Chondrocyte (in vitro differentiated cells): Measurements from ENCODE around the gene CDK9. TPM values are rescaled to one million over a fixed set of nuclear protein-coding genes. Genes with fewer than 3 reads are reported as not detected.

Experiments
- DNase-seq: peaks from one replicate; pipeline ENCODE4 v3.0.0; 2021; ENCODE audit warnings: mixed read lengths, low spot score
- H3K27ac Mint-ChIP-seq: one replicate; pipeline ENCODE4 v1.8.0; 2021; ENCODE audit warnings: mild to moderate bottlenecking, moderate library complexity, mixed read lengths; ENCODE audit not compliant: unreplicated experiment
- H3K27me3 Mint-ChIP-seq: 2 replicates; pipeline ENCODE4 v1.8.0; 2021; ENCODE audit warnings: low read depth, mixed read lengths
- H3K36me3 Mint-ChIP-seq: 2 replicates; pipeline ENCODE4 v1.8.0; 2021; ENCODE audit warnings: low read depth, mixed read lengths
- H3K4me1 Mint-ChIP-seq: 2 replicates; pipeline ENCODE4 v1.8.0; 2021; ENCODE audit warnings: low read depth, mild to moderate bottlenecking, mixed read lengths
- H3K4me3 Mint-ChIP-seq: one replicate; pipeline ENCODE4 v1.8.0; 2021; ENCODE audit warnings: mild to moderate bottlenecking, moderate library complexity, mixed read lengths; ENCODE audit not compliant: unreplicated experiment
- H3K9me3 Mint-ChIP-seq: 2 replicates; pipeline ENCODE4 v1.8.0; 2021; ENCODE audit warnings: low read depth, mixed read lengths
- CTCF ChIP-seq: fragments of 200-600 bp; sonication (generic); IDR thresholded peaks from 2 replicates; pipeline ENCODE4 v1.5.0; 2021; ENCODE audit warnings: antibody characterized with exemption, mild to moderate bottlenecking, moderate library complexity
- total RNA-seq: library from RNA; stranded (reverse); gene quantifications from 3 replicates; pipeline ENCODE4 v1.2.1, GENCODE V29; 2021

The CDK9 gene
- total RNA-seq, 1 donor from 2014 or later = 60.3 TPM

GRCh38 chr9:127744398-127745110 is 41.3 kb upstream of the CDK9 start:
- TF ChIP-seq CTCF = no peak
- Mint-ChIP-seq H3K4me1 (no peaks in the 10 kb centered on the region), H3K27ac (no peak overlapping the region), H3K27me3 (no peaks in the 10 kb centered on the region), H3K9me3 (no peaks in the 10 kb centered on the region), H3K4me3 (no peak overlapping the region), H3K36me3 (peaks cover 10% of the 10 kb centered on the region)
- no peak for DNase-seq

GRCh38 chr9:127746959-127747569 is 38.8 kb upstream of the CDK9 start:
- Mint-ChIP-seq H3K9me3 (no peaks in the 10 kb centered on the region), H3K36me3 (peaks cover 13% of the 10 kb centered on the region), H3K4me3 (no peak overlapping the region), H3K27ac (no peak overlapping the region), H3K4me1 (no peaks in the 10 kb centered on the region), H3K27me3 (no peaks in the 10 kb centered on the region)
- no peak for TF ChIP-seq CTCF
- DNase-seq = no peak

GRCh38 chr9:127749090-127749787 is 36.6 kb upstream of the CDK9 start:
- DNase-seq = no peak

GRCh38 chr9:127751269-127752054 is 34.4 kb upstream of the CDK9 start:
- Mint-ChIP-seq H3K36me3 (peaks cover 13% of the 10 kb centered on the region), H3K4me1 (no peaks in the 10 kb centered on the region), H3K9me3 (no peaks in the 10 kb centered on the region), H3K27me3 (no peaks in the 10 kb centered on the region), H3K4me3 (no peak overlapping the region), H3K27ac (no peak overlapping the region)
- no peak for DNase-seq
- TF ChIP-seq CTCF = no peak

More at GRCh38 chr9:127749090-127749787, 36.6 kb upstream of the CDK9 start:
- H3K9me3 Mint-ChIP-seq = no peaks in the 10 kb centered on the region
- H3K36me3 Mint-ChIP-seq = peaks cover 13% of the 10 kb centered on the region
- no peak overlapping the region for H3K4me3 Mint-ChIP-seq
- TF ChIP-seq CTCF = no peak
- no peaks in the 10 kb centered on the region for H3K4me1 Mint-ChIP-seq
- no peak overlapping the region for H3K27ac Mint-ChIP-seq
- H3K27me3 Mint-ChIP-seq = no peaks in the 10 kb centered on the region

- no peaks in the 10 kb centered on the region for H3K27me3 Mint-ChIP-seq
- H3K27ac Mint-ChIP-seq = no peak overlapping the region
- TF ChIP-seq CTCF = no peak
- peaks cover 2% of the 10 kb centered on the region for H3K4me1 Mint-ChIP-seq
- DNase-seq = no peak
- peaks cover 10% of the 10 kb centered on the region for H3K36me3 Mint-ChIP-seq
- no peak overlapping the region for H3K4me3 Mint-ChIP-seq
- no peaks in the 10 kb centered on the region for H3K9me3 Mint-ChIP-seq
These were observed 32.7 kb upstream of the CDK9 start for GRCh38 chr9:127753148-127753547.
